ENCODE results near the gene CARD14.

CARD14 gene

DNA sequence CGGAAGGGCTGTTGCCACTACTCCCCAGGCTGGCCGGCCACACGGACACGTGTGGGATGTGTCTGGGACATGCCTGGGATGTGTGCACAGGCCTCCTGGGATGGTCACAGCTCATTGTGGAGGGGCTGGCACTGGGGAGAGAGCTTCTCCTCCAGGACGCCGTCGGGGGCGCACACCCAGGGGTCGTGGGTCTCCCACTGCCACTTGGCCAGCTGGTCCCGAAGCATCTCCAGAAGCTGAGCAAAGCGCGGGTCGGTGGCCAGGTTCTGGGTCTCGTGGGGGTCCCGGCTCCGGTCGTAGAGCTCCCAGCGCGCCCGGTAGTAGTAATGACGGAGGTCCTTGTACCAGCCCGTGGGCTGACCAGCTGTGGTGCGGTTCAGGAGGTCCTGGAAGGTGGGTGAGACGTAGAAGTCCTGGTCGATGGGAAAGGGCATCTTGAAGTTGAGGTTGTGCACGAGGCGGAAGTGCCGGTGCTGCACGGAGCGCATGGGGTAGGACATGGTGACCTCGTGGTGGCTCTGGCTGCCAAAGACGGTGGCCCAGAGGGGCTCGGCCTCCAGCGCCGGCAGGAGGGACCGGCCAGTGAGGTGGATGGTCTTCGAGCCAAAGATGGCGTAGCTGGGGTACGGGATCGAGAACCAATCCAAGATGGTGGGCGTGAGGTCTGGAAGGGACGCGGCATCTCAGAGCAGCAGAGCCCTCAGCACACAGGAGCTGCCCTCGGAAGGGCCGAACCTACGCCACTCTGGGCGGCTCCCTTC lies 40.7 kb downstream of the CARD14 start:
- DNase-seq (ENCODE audit: extremely low read depth, low read depth): no peak
- TF ChIP-seq, protein P1, sequence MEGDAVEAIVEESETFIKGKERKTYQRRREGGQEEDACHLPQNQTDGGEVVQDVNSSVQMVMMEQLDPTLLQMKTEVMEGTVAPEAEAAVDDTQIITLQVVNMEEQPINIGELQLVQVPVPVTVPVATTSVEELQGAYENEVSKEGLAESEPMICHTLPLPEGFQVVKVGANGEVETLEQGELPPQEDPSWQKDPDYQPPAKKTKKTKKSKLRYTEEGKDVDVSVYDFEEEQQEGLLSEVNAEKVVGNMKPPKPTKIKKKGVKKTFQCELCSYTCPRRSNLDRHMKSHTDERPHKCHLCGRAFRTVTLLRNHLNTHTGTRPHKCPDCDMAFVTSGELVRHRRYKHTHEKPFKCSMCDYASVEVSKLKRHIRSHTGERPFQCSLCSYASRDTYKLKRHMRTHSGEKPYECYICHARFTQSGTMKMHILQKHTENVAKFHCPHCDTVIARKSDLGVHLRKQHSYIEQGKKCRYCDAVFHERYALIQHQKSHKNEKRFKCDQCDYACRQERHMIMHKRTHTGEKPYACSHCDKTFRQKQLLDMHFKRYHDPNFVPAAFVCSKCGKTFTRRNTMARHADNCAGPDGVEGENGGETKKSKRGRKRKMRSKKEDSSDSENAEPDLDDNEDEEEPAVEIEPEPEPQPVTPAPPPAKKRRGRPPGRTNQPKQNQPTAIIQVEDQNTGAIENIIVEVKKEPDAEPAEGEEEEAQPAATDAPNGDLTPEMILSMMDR (IDR thresholded peaks at IDR 0.05; ENCODE audit: low read depth, low read length): no peak

- TF ChIP-seq, protein P1 (IDR thresholded peaks at IDR 0.05; ENCODE audit: low read depth, low read length): no peak
- DNase-seq (ENCODE audit: extremely low read depth, low read depth): no peak
Observed at GRCh38 chr17:80212109-80212508, 42.3 kb downstream of the CARD14 start.

- TF ChIP-seq, protein P1 (IDR thresholded peaks at IDR 0.05; ENCODE audit: low read depth, low read length): no peak
- DNase-seq (ENCODE audit: extremely low read depth, low read depth): no peak
Observed at GRCh38 chr17:80212511-80212910, 42.7 kb downstream of the CARD14 start.

- TF ChIP-seq, protein P1 (IDR thresholded peaks at IDR 0.05; ENCODE audit: low read depth, low read length): no peak
- no peak for DNase-seq (ENCODE audit: extremely low read depth, low read depth)
Observed at GRCh38 chr17:80212962-80213642, 43.3 kb downstream of the CARD14 start.

- TF ChIP-seq, protein P1 (IDR thresholded peaks at IDR 0.05; ENCODE audit: low read depth, low read length): no peak
- DNase-seq (ENCODE audit: extremely low read depth, low read depth): no peak
Observed at GRCh38 chr17:80213643-80213975, 43.8 kb downstream of the CARD14 start.

DNA sequence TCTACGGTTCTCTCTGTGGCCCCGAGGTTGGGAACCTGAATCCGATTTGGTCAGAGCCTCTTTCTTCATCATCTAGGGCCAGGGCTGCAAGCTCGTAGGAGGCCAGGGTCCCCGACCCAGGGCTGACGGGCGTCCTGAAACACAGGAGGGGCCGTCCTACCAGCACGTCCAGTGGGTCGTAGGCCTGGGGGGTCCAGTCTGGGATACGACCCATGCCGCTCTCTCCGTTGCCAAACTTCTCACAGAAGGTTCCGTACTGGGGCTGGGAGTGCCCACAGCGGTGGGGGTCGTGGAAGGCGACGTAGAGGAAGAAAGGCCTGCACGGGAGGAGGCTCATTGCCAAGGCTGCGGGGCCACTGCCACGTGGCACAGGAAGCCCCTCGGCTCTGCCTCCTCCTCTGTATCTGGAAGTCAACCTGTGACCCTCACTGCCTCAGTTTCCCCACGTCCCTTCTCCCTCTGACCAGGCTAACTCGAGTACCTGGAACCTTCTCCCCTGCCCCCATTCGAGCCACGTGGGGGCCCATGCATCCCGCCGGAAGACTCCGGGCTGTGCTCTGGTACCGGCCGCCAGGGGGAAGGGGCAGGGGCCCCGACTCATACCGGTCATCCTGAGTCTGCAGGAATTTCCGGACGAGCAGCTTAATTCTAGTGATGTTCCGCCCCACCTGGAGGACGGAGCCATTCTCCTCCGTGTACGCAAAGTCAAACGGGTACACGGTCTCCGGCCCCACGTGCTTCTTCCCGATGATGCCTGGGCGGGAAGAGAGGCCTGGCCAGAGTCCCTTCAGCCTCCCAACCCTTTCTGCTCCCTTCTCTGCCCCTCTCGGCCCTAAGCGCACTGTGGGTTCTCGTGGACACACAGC lies 44.4 kb downstream of the CARD14 start:
- TF ChIP-seq, protein P1 (IDR thresholded peaks at IDR 0.05; ENCODE audit: low read depth, low read length): no peak
- no peak for DNase-seq (ENCODE audit: extremely low read depth, low read depth)

- TF ChIP-seq, protein P1 (IDR thresholded peaks at IDR 0.05; ENCODE audit: low read depth, low read length): no peak
- no peak for DNase-seq (ENCODE audit: extremely low read depth, low read depth)
Observed at GRCh38 chr17:80214878-80215210, 45.0 kb downstream of the CARD14 start.

Data from AG09319 (cell line).